ENCODE results near the gene ZNF197. TPM values are rescaled to one million over a fixed set of nuclear protein-coding genes. Genes with fewer than 3 reads are reported as not detected.

The ZNF197 gene
- total and polyA plus RNA-seq, 2 of the 8 experiments (the other 6 are each of a cell fraction or from before 2014, with no cell fraction given), result 3.9 to 16.8 TPM

DNA sequence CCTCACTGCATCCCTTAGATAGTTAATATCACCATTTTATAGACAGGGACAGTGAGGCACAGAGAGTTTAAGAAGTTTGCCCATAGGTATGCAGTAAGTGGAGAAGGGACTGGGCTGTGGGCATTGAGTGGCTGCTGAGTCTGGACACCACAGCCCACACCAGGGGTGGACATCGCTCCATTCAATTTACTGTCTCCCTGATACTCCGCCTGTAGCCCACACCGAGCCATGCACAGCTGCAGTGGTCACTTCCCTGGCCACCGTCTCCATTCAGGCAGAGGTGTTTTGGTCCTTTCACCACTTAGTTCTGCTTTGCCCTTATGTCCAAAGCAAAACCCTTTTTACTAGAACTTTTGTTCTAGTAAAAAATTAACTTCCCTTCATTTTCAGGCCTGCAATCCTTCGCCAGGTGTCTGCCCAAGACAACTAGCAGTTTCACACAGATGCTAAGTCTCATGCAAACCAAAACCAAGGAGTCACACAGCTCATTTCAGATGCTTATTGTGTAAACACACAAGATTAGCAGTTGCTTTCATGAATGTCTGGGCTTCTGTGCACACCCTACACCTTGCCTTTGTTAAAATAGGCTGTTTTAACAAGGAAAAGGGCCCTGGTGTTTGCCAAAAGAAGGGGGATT, 53.8 kb downstream of the ZNF197 start:
- no peak overlapping the region for H3K18ac ChIP-seq (ENCODE audit: extremely low read depth, low read length)
- H3K9ac ChIP-seq (replicated peaks in 1 of 4; ENCODE audit: extremely low read depth in 1 of 4, low read depth in 3 of 4, low read length in 3 of 4), result no peak overlapping the region
- FAIRE-seq, result no peak
- TF ChIP-seq JUND (IDR thresholded peaks at IDR 0.05; ENCODE audit: low read length) (no peak), KDM1A (IDR thresholded peaks at IDR 0.05; ENCODE audit: borderline replicate concordance, low read length) (no peak), MAFK (IDR thresholded peaks at IDR 0.05; ENCODE audit: low read depth, low read length) (no peak), RFX5 (IDR thresholded peaks at IDR 0.05; ENCODE audit: borderline replicate concordance, low read depth, low read length) (no peak), HDAC6 (IDR thresholded peaks at IDR 0.05; ENCODE audit: low read depth, low read length) (no peak), CBX8 (IDR thresholded peaks at IDR 0.05; ENCODE audit: borderline replicate concordance, low read depth, low read length) (no peak), SIRT6 (IDR thresholded peaks at IDR 0.05; ENCODE audit: low read length) (no peak), BCL11A (IDR thresholded peaks at IDR 0.05; ENCODE audit: low read depth in 2 of 2, low read length in 2 of 2) (no peak), RNF2 (IDR thresholded peaks at IDR 0.05; ENCODE audit: borderline replicate concordance, low read depth, low read length, missing control alignments, poor library complexity, severe bottlenecking) (no peak), SRF (IDR thresholded peaks at IDR 0.05; ENCODE audit: low read depth, low read length) (no peak)
- TF ChIP-seq, protein P1, sequence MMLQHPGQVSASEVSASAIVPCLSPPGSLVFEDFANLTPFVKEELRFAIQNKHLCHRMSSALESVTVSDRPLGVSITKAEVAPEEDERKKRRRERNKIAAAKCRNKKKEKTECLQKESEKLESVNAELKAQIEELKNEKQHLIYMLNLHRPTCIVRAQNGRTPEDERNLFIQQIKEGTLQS (IDR thresholded peaks at IDR 0.05; ENCODE audit: insufficient read depth, low read depth, low read length), result no peak

More for the DNA sequence above, 53.8 kb downstream of the ZNF197 start:
- Histone ChIP-seq H2BK15ac (ENCODE audit: low read length) (no peak overlapping the region), H3K23ac (ENCODE audit: insufficient read length) (no peak overlapping the region), H3K36me3 (ENCODE audit: control insufficient read depth in 2 of 4, insufficient read depth in 4 of 4, low read length in 3 of 4) (peaks cover 0 to 2% (median 0%) of the 10 kb centered on the region in 4 experiments; a peak in 1 of 8 replicates), H2AFZ (ENCODE audit: low read length) (no peak overlapping the region), H3K27me3 (replicated peaks in 1 of 4; ENCODE audit: control insufficient read depth in 3 of 4, extremely low read depth in 1 of 4, insufficient read depth in 3 of 4, low read length in 3 of 4) (no peaks in the 10 kb centered on the region; a peak in 1 of 7 replicates), H3K23me2 (ENCODE audit: low read depth, low read length) (no peaks in the 10 kb centered on the region), H4K91ac (replicated peaks; ENCODE audit: insufficient read length, low read length) (no peak overlapping the region), H3K9me3 (ENCODE audit: insufficient read depth in 2 of 2, low read depth in 1 of 2, low read length in 1 of 2) (peaks cover 22 to 40% of the 10 kb centered on the region in 2 experiments; a peak in 3 of 4 replicates), H2BK5ac (ENCODE audit: low read depth, low read length) (no peak overlapping the region), H3K14ac (ENCODE audit: insufficient read length) (no peak overlapping the region), H4K5ac (ENCODE audit: insufficient read length, low read depth, low read length) (no peak overlapping the region), H3K79me1 (ENCODE audit: low read depth, low read length) (no peaks in the 10 kb centered on the region), H4K20me1 (replicated peaks in 1 of 2; ENCODE audit: control insufficient read depth in 1 of 2, insufficient read depth in 2 of 2, low read length in 2 of 2) (no peaks in the 10 kb centered on the region), H3K27ac (ENCODE audit: low read depth, low read length) (no peak overlapping the region), H2AK5ac (ENCODE audit: low read depth, low read length) (no peak overlapping the region), H3K4me3 (ENCODE audit: extremely low read depth in 1 of 4, insufficient read depth in 2 of 4, low read depth in 3 of 4, low read length in 4 of 4) (no peak overlapping the region), H3K56ac (replicated peaks; ENCODE audit: insufficient read length, low read depth, low read length) (no peak overlapping the region), H3K4ac (replicated peaks; ENCODE audit: insufficient read length, low read depth, low read length) (no peak overlapping the region), H3K4me1 (replicated peaks in 1 of 4; ENCODE audit: control insufficient read depth in 3 of 4, insufficient read depth in 4 of 4, low read length in 3 of 4) (no peaks in the 10 kb centered on the region), H2BK20ac (ENCODE audit: low read length) (no peak overlapping the region), H3K4me2 (ENCODE audit: insufficient read depth in 1 of 2, low read depth in 2 of 2, low read length in 2 of 2) (no peak overlapping the region), H2BK12ac (ENCODE audit: low read depth, low read length) (no peak overlapping the region), H2BK120ac (replicated peaks; ENCODE audit: low read depth, low read length) (no peak overlapping the region), H4K8ac (ENCODE audit: extremely low read depth, insufficient read depth, low read length) (no peak overlapping the region), H3K79me2 (ENCODE audit: control insufficient read depth in 1 of 2, insufficient read depth in 2 of 2, low read length in 2 of 2) (no peaks in the 10 kb centered on the region)
- ChIA-PET CTCF (ENCODE audit: partially characterized antibody) (no interaction called here), POLR2A (ENCODE audit: partially characterized antibody) (interaction anchor here (3.0 kb wide), 1 partner anchor 10 kb away, joined by 12 read pairs; no protein-coding TSS in a partner anchor)
- DNase-seq (ENCODE audit: low read depth in 1 of 2, low spot score in 2 of 2), result no peak
- WGBS, 2 experiments (ENCODE audit: extremely low coverage in 1 of 2, insufficient coverage in 1 of 2, insufficient read length in 1 of 2, insufficient replicate concordance in 2 of 2, low coverage in 1 of 2, low lambda C conversion rate in 2 of 2, missing lambda C conversion rate in 1 of 2), result 75% methylated on average over 5 of the region's 5 CpGs; no CpG with 5 or more reads in 1 of the 2 experiments
